ENCODE measurements around the gene METTL4.

The METTL4 gene, protein sequence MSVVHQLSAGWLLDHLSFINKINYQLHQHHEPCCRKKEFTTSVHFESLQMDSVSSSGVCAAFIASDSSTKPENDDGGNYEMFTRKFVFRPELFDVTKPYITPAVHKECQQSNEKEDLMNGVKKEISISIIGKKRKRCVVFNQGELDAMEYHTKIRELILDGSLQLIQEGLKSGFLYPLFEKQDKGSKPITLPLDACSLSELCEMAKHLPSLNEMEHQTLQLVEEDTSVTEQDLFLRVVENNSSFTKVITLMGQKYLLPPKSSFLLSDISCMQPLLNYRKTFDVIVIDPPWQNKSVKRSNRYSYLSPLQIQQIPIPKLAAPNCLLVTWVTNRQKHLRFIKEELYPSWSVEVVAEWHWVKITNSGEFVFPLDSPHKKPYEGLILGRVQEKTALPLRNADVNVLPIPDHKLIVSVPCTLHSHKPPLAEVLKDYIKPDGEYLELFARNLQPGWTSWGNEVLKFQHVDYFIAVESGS

GRCh38 chr18:2571200-2572170 is at the start of gene METTL4, which contains the start of gene NDC80:
METTL4 (minus strand) TSS chr18:2571505; CDS start chr18:2567216, 4,289 bp downstream.
NDC80 (plus strand) TSS chr18:2571557; CDS start chr18:2572986, 1,429 bp downstream.
- Mint-ChIP-seq H3K36me3 (peaks cover 65% of the 10 kb centered on the region), H3K27ac (peak within 1 kb of the TSS; percentile 100), H3K9me3 (no peaks in the 10 kb centered on the region), H3K4me1 (peaks cover 47% of the 10 kb centered on the region), H3K4me3 (peak within 1 kb of the TSS; percentile 99)
- ATAC-seq (peak; percentile 91), DNase-seq (ENCODE audit: low spot score in 2 of 2) (peak; percentile 74 to 93)

GRCh38 chr18:2618009-2618408 is 46.7 kb upstream of the METTL4 start:
- DNase-seq (ENCODE audit: low spot score in 2 of 2) (no peak), ATAC-seq (no peak)
- Mint-ChIP-seq H3K9me3 (no peaks in the 10 kb centered on the region), H3K27ac (no peak overlapping the region), H3K4me1 (no peaks in the 10 kb centered on the region), H3K4me3 (no peak overlapping the region), H3K36me3 (peaks cover 20% of the 10 kb centered on the region)

DNA sequence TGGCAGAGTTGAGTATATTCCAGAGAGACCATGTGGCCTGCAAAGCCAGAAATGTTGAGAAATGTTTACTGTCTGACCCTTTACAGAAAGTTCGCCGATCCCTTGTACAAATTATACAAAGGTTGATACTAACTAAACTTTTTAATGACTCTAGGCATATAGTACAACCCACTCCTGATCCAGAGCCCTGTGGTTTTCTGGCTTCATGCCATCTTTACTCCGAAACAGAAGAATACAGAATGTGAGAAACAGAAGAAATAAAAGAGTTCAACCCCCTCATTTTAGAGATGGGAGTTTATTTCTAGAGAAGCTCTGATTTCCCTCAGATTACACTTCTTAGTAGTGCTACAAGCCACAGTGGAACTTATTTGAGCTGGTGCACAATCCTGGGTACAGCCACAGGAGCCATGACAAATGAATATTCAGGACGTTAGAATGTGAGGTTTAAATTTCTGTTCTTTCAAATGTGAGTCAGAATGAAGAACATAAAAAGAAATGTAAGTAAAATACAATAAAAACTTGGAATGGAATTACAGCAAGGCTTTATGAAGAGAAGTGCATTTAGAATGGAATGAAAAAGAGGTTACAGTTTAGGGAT is 46.2 kb upstream of the METTL4 start:
- Mint-ChIP-seq H3K4me1 (no peaks in the 10 kb centered on the region), H3K4me3 (no peak overlapping the region), H3K27ac (no peak overlapping the region), H3K9me3 (no peaks in the 10 kb centered on the region), H3K36me3 (peaks cover 25% of the 10 kb centered on the region)
- ATAC-seq, result no peak
- no peak for DNase-seq (ENCODE audit: low spot score in 2 of 2)

DNA sequence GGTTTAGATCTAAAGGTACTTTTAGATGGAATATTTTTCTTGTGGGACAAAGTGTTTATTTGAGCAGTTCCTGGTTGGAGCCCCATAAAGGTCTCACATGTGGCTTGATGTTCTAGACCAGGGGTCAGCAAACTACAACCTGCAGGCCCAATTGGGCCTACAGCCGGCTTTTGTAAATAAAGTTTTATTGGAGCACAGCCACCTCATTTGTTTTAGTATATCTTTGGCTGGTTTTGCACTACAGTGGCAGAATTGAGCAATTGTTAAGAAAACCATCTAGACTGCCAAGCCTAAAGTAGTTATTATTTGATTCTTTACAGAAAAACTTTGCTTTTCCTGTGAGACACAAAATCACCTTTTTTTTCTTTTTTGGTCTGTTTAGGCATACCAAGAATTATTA is 41.7 kb upstream of the METTL4 start:
- Mint-ChIP-seq H3K4me1 (peaks cover 5% of the 10 kb centered on the region), H3K27ac (no peak overlapping the region), H3K4me3 (no peak overlapping the region), H3K36me3 (peaks cover 66% of the 10 kb centered on the region), H3K9me3 (no peaks in the 10 kb centered on the region)
- DNase-seq (ENCODE audit: low spot score in 2 of 2) (no peak), ATAC-seq (no peak)

DNA sequence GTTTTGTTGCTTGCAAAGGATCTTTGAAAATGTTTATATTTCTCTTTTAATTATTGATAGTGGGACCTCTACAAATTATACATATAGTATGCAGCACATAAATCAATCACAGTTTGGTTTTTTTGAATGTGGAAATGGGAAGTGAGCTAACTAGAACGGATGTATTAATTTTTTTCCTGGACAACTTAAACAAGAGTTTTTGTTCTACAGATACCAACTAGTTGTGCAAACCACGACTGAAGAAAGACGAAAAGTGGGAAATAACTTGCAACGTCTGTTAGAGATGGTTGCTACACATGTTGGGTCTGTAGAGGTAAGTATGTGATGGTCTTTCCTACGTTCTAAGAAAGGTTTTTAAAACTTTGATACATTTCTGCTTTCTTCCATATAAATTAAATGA is 39.2 kb upstream of the METTL4 start:
- Mint-ChIP-seq H3K4me3 (no peak overlapping the region), H3K27ac (no peak overlapping the region), H3K4me1 (peaks cover 11% of the 10 kb centered on the region), H3K9me3 (no peaks in the 10 kb centered on the region), H3K36me3 (peaks cover 79% of the 10 kb centered on the region)
- ATAC-seq (no peak), DNase-seq (ENCODE audit: low spot score in 2 of 2) (no peak)

DNA sequence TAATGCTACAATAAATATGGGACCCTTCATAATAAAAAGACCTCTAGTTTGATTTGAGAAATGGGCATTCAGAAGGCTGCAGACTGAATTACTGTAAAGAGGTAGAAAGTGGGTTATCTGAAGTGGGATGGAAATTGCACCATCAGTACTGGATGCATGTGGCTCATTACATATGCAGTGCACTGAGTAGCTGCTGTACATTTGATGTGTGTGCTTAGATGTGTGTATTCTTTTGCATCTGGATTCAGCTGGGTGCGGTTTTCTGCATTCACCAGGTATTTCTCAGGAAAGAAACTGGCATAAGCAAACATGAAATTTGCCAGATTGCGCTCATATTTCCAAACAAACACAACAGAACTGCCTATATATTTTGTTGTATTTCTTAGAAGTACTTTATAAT is 38.3 kb upstream of the METTL4 start:
- H3K4me1 Mint-ChIP-seq, result peaks cover 19% of the 10 kb centered on the region
- H3K4me3 Mint-ChIP-seq, result no peak overlapping the region
- H3K36me3 Mint-ChIP-seq, result peaks cover 74% of the 10 kb centered on the region
- ATAC-seq (no peak), DNase-seq (ENCODE audit: low spot score in 2 of 2) (no peak)
- no peaks in the 10 kb centered on the region for H3K9me3 Mint-ChIP-seq
- H3K27ac Mint-ChIP-seq, result no peak overlapping the region

DNA sequence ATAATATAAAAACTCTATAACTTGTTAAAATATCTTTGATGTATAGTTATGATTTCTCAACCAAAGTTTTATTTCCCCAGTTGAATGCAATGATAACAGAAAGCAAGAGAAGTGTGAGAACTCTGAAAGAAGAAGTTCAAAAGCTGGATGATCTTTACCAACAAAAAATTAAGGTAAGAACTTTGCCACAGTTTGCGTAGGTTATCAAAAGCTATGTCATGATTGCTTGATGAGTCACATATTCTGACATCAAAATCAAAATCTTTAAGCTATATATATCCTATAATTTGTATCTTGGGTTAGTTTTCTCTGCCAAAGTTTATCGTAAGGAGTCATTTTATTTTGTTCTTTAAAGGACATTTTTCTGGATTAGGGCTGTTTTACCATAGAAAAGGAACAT is 35.0 kb upstream of the METTL4 start:
- peaks cover 65% of the 10 kb centered on the region for H3K36me3 Mint-ChIP-seq
- peak overlapping the region; percentile 46 for H3K4me3 Mint-ChIP-seq
- ATAC-seq (no peak), DNase-seq (ENCODE audit: low spot score in 2 of 2) (no peak)
- H3K9me3 Mint-ChIP-seq, result no peaks in the 10 kb centered on the region
- H3K4me1 Mint-ChIP-seq, result peaks cover 31% of the 10 kb centered on the region
- peak overlapping the region; percentile 81 for H3K27ac Mint-ChIP-seq

DNA sequence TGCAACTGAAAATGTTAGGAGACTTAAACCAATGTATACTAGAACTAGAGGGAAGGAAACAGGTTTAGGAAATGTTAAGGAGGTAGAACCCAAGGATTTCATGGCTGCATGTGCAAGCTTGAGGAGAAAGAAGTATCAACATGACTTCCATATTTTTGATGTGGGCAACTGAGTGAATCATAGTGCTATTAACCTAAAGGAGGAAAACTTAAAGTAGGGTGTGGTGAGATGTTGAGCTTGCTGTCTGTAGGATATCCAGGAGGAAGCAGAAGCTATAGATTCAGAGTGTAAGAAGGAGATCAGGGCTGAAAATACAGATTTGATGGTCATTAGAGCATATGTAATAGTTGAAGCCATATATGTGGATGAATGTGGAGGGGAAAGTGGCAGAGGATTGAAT is 31.5 kb upstream of the METTL4 start:
- H3K36me3 Mint-ChIP-seq, result peaks cover 68% of the 10 kb centered on the region
- DNase-seq (ENCODE audit: low spot score in 2 of 2) (no peak), ATAC-seq (no peak)
- peaks cover 27% of the 10 kb centered on the region for H3K4me1 Mint-ChIP-seq
- H3K4me3 Mint-ChIP-seq, result no peak overlapping the region
- H3K27ac Mint-ChIP-seq, result no peak overlapping the region
- no peaks in the 10 kb centered on the region for H3K9me3 Mint-ChIP-seq

GRCh38 chr18:2597639-2598038 is 26.3 kb upstream of the METTL4 start:
- DNase-seq (ENCODE audit: low spot score in 2 of 2) (no peak), ATAC-seq (no peak)
- Mint-ChIP-seq H3K9me3 (peaks cover 3% of the 10 kb centered on the region), H3K27ac (no peak overlapping the region), H3K36me3 (peaks cover 85% of the 10 kb centered on the region), H3K4me3 (no peak overlapping the region), H3K4me1 (peaks cover 9% of the 10 kb centered on the region)

DNA sequence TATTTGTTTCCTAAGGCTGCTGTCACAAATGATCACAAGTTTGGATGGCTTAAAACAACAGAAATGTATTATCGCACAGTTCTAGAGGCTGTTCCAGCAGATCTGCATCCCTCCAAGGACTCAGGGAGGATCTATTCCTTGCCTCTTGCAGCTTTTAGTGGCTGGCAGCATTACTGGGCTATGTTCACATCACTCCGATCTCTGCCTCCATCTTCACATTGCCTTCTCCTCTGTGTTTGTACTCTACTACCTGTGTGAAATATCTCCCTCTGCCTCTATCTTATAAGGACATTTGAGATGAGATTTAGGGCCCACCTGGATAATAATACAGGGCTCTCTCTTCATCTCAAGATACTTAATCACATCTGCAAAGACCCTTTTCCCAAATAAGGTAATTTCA is 19.0 kb upstream of the METTL4 start:
- Mint-ChIP-seq H3K4me3 (peak overlapping the region; percentile 44), H3K27ac (peak overlapping the region; percentile 84), H3K9me3 (no peaks in the 10 kb centered on the region), H3K4me1 (peaks cover 18% of the 10 kb centered on the region), H3K36me3 (peaks cover 73% of the 10 kb centered on the region)
- ATAC-seq, result no peak
- DNase-seq (ENCODE audit: low spot score in 2 of 2), result no peak

GRCh38 chr18:2589345-2590068 is 18.2 kb upstream of the METTL4 start:
- H3K36me3 Mint-ChIP-seq, result peaks cover 74% of the 10 kb centered on the region
- H3K4me3 Mint-ChIP-seq, result peak overlapping the region; percentile 44
- no peak for DNase-seq (ENCODE audit: low spot score in 2 of 2)
- peak; percentile 48 for ATAC-seq
- peak overlapping the region; percentile 84 for H3K27ac Mint-ChIP-seq
- peaks cover 18% of the 10 kb centered on the region for H3K4me1 Mint-ChIP-seq
- no peaks in the 10 kb centered on the region for H3K9me3 Mint-ChIP-seq

DNA sequence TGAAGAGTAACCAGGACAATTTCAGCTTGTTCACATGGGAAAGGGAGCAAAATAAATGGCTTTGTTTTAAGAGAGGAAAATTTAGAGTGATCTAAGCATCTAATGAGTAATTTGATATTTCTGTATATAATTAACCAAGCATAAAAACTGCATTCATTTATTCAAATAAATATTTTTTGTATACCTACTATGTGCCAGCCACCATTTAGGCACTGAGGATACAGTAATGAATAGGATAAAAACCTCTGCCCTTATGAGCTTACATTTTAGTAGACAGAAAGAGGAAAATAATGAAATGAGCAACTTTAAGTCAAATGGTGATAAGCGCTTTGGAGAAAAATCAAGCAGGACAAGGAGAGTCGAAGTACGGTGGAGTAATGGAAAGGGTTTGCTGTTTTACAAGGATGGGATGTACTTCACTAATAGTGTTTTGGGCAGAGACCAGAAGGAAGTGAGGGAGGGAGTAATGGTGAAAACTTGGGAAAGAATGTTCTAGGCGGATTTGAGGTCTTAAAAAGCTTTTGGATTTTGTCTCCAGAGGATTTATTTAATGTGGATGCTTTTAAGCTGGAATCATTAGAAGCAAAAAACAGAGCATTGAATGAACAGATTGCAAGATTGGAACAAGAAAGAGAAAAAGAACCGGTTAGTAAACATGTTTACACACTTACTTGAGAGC is 17.5 kb upstream of the METTL4 start:
- Mint-ChIP-seq H3K4me1 (peaks cover 18% of the 10 kb centered on the region), H3K27ac (peak overlapping the region; percentile 13), H3K4me3 (peak overlapping the region; percentile 0), H3K9me3 (no peaks in the 10 kb centered on the region), H3K36me3 (peaks cover 70% of the 10 kb centered on the region)
- no peak for ATAC-seq
- DNase-seq (ENCODE audit: low spot score in 2 of 2), result no peak

GRCh38 chr18:2587788-2588187 is 16.5 kb upstream of the METTL4 start:
- H3K4me3 Mint-ChIP-seq, result no peak overlapping the region
- H3K9me3 Mint-ChIP-seq, result no peaks in the 10 kb centered on the region
- H3K36me3 Mint-ChIP-seq, result peaks cover 66% of the 10 kb centered on the region
- peak; percentile 58 for ATAC-seq
- peaks cover 18% of the 10 kb centered on the region for H3K4me1 Mint-ChIP-seq
- DNase-seq (ENCODE audit: low spot score in 2 of 2), result no peak
- no peak overlapping the region for H3K27ac Mint-ChIP-seq

DNA sequence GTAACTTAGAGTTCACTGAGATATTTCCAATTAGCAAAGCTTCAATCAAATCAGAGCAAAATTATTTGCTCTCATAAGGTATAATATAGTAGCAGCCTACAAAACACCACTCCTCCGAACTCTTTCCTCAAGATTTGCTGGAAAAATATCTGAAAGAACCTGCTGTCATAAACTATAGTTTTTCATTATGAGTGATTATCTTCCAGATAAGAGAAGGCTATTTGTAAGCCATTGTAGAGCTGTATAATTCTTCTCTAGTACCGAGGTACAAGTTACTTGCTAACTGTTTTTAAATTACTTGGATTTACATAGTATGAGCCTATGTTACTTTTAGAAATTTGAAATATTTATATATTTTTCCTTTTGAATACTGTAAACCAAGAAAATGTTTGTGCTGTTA is 2.1 kb upstream of the METTL4 start:
- Mint-ChIP-seq H3K27ac (peak overlapping the region; percentile 100), H3K36me3 (peaks cover 72% of the 10 kb centered on the region), H3K4me3 (peak overlapping the region; percentile 99), H3K9me3 (no peaks in the 10 kb centered on the region), H3K4me1 (peaks cover 48% of the 10 kb centered on the region)
- ATAC-seq (no peak), DNase-seq (ENCODE audit: low spot score in 2 of 2) (no peak)

All from stimulated activated effector memory CD8-positive, alpha-beta T cell treated with anti-CD3 and anti-CD28 coated beads, Interleukin-12 subunit alpha, Interleukin-12 subunit beta, amount 100 ng/mL, for 72 hours (primary cell).